ENCODE data around the gene PTPRN2.

DNA sequence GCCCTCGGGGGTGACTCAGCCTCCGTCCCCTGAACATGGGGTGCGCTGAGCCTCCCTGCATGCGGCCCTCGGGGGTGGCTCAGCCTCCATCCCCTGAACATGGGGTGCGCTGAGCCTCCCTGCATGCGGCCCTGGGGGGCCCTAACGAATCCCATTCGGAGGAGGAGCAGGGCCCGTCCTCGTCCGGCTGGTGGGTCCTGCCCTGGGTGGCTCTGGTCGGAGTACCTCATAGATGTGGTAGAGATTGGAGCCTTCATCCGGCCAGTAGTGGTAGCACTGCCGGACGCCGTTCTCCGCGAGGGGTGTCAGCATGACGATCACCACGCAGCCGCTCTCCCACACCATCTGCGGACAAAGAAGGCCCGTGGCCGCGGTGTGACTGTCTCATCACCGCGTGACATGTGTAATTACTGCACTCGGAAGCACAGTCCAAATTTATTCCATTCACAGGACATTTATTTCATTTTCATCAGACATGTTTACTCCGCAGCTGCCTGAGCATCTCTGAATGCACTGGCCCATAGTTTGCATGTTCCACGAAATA lies 1009.8 kb downstream of the PTPRN2 start:
- no peak for TF ChIP-seq POLR2A (IDR thresholded peaks at IDR 0.05; ENCODE audit: extremely low read depth, insufficient read length)
- TF ChIP-seq, protein P1, sequence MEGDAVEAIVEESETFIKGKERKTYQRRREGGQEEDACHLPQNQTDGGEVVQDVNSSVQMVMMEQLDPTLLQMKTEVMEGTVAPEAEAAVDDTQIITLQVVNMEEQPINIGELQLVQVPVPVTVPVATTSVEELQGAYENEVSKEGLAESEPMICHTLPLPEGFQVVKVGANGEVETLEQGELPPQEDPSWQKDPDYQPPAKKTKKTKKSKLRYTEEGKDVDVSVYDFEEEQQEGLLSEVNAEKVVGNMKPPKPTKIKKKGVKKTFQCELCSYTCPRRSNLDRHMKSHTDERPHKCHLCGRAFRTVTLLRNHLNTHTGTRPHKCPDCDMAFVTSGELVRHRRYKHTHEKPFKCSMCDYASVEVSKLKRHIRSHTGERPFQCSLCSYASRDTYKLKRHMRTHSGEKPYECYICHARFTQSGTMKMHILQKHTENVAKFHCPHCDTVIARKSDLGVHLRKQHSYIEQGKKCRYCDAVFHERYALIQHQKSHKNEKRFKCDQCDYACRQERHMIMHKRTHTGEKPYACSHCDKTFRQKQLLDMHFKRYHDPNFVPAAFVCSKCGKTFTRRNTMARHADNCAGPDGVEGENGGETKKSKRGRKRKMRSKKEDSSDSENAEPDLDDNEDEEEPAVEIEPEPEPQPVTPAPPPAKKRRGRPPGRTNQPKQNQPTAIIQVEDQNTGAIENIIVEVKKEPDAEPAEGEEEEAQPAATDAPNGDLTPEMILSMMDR (IDR thresholded peaks at IDR 0.05; ENCODE audit: low read depth, low read length), result no peak
